Right lobe of liver (tissue), 4 donors: ENCODE data around the gene PSMA7.

ENCODE experiments used
- CTCF ChIP-seq, 4 donors: fragments of 200-600 bp in 3 of 4; fragments of 450-650 bp in 1 of 4; IDR thresholded peaks; one replicate each; pipeline versions ENCODE4 v1.5.1 to v1.8.0; 2016 to 2022; ENCODE audit warnings: antibody characterized with exemption in 4 of 4, mild to moderate bottlenecking in 2 of 4
- POLR2A ChIP-seq: fragments of 450-650 bp; IDR thresholded peaks from one replicate; pipeline ENCODE4 v1.6.1; 2017; ENCODE audit warnings: antibody characterized with exemption, mild to moderate bottlenecking
- donor health status: DM: no; HTN: no; CAD: no.
- donor health status: DM: no; HTN: no; CAD: no.
- donor health status: DM: no; HTN: yes; CAD: no.

DNA sequence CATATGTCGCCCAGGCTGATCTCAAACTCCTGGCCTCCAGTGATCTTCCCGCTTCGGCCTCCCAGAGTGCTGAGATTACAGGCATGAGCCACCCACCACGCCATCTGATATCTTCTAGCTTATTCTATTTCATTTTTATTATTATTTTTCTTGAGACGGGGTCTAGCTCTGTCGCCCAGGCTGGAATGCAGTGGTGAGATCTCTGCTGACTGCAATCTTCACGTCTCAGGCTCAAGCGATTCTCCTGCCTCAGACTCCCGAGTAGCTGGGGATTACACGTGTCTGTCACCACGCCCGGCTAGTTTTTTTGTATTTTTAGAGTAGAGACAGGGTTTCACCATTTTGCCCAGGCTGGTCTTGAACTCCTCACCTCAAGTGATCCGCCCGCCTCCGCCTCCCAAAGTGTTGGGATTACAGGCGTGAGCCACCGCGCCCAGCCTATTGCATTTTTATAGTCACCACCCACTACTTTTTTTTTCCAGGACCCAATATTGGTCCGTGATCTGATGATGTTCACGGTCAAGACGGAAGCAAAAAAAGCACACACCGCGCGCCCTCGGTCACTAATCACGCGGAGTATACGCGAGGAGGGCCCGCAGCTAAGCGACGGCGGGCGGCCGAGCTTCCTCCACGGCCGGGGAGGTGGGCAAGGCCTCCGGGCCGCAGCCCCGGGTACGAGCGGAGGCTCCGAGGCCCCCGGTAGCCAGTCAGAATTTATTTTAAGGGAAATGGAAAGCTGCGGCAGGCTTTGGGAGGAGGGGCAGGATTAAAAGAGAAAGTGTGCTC is 22.0 kb downstream of the PSMA7 start:
- peak; percentile 79 for TF ChIP-seq POLR2A
- TF ChIP-seq CTCF (IDR thresholded peaks at IDR 0.05), result no peak
